HFFc6 (cell line): Measurements from ENCODE around the gene SPG7. TPM values are rescaled to one million over a fixed set of nuclear protein-coding genes. Genes with fewer than 3 reads are reported as not detected.

Source experiments
- DNase-seq: peaks from one replicate; pipeline ENCODE4 v3.0.0-alpha.2; 2018
- H3K27ac Mint-ChIP-seq: 2 replicates; pipeline ENCODE4 v1.8.0; 2020; ENCODE audit warnings: mild to moderate bottlenecking, mixed read lengths
- H3K27me3 Mint-ChIP-seq: 2 replicates; pipeline ENCODE4 v1.8.0; 2021; ENCODE audit warnings: mild to moderate bottlenecking, moderate library complexity, mixed read lengths; ENCODE audit not compliant: insufficient read depth
- H3K36me3 Mint-ChIP-seq: 2 replicates; pipeline ENCODE4 v1.8.0; 2021; ENCODE audit warnings: low read depth, mixed read lengths
- H3K4me1 Mint-ChIP-seq: 2 replicates; pipeline ENCODE4 v1.8.0; 2020; ENCODE audit warnings: low read depth, mixed read lengths
- H3K4me3 Mint-ChIP-seq: 2 replicates; pipeline ENCODE4 v1.8.0; 2020; ENCODE audit warnings: mild to moderate bottlenecking, moderate library complexity, mixed read lengths
- H3K9me3 Mint-ChIP-seq: 2 replicates; pipeline ENCODE4 v1.8.0; 2020; ENCODE audit warnings: mild to moderate bottlenecking, mixed read lengths
- total RNA-seq, 6 experiments: library from RNA; stranded (reverse); fragmentation: NEBNext Ultra II Directional; extraction: Animal tissue kit (Norgen Biotek cat#: 25700); gene quantifications; 2 replicates in 1 of 6; 3 replicates in 5 of 6; pipeline ENCODE4 v1.2.3, GENCODE V29; 2021
- TF ChIP-seq, protein P1 (sequence below): fragments of 200-600 bp; sonication (generic); IDR thresholded peaks from 2 replicates; pipeline ENCODE4 v1.5.0; 2021; ENCODE audit warnings: antibody characterized with exemption, mild to moderate bottlenecking

SPG7 gene
- total RNA-seq, 6 experiments from 2014 or later, result 81.5 to 97.0 (median 89.6) TPM

DNA sequence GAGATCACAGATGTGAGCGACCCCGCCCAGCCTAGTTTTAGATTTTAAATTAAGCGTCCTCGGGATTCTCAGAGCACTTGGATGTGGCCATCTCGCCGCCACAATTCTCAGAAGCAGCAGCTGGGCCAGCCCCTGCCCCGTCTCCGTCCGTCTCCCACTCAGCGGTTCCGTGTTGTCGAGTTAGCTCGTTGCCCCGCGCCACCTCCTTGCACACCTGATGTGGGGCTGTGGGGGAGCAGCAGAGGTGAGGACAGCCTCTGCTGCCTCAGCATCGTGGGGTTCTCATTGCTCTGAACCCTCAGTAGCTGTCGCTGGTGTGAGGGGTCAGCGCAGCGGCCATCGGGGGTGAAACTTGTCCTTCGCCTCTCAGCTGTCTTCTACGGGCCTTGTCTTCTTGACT is 44.1 kb downstream of the SPG7 start:
- TF ChIP-seq, protein P1, sequence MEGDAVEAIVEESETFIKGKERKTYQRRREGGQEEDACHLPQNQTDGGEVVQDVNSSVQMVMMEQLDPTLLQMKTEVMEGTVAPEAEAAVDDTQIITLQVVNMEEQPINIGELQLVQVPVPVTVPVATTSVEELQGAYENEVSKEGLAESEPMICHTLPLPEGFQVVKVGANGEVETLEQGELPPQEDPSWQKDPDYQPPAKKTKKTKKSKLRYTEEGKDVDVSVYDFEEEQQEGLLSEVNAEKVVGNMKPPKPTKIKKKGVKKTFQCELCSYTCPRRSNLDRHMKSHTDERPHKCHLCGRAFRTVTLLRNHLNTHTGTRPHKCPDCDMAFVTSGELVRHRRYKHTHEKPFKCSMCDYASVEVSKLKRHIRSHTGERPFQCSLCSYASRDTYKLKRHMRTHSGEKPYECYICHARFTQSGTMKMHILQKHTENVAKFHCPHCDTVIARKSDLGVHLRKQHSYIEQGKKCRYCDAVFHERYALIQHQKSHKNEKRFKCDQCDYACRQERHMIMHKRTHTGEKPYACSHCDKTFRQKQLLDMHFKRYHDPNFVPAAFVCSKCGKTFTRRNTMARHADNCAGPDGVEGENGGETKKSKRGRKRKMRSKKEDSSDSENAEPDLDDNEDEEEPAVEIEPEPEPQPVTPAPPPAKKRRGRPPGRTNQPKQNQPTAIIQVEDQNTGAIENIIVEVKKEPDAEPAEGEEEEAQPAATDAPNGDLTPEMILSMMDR, result no peak
- no peak overlapping the region for H3K27ac Mint-ChIP-seq
- H3K9me3 Mint-ChIP-seq, result no peaks in the 10 kb centered on the region
- H3K4me1 Mint-ChIP-seq, result peaks cover 3% of the 10 kb centered on the region
- peaks cover 36% of the 10 kb centered on the region for H3K36me3 Mint-ChIP-seq
- peaks cover 2% of the 10 kb centered on the region; the same call in 1 of the 2 replicates for H3K27me3 Mint-ChIP-seq
- H3K4me3 Mint-ChIP-seq, result no peak overlapping the region
- no peak for DNase-seq

DNA sequence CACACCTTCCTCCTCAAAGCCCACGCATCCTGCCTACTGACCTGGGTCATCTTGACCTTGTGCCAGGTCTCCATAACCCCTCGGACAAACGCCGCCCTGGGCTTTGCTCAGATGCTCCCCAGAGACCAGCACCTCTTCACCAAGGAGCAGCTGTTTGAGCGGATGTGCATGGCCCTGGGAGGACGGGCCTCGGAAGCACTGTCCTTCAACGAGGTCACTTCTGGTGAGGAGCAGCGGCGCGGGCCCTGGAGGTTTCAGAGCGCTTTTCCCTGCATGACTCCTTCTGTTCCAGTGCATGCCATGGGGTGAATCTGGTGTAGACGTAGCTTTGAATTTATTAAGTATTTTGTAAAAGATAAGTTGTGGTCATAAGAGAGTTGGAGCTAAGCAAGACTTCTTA is 44.7 kb downstream of the SPG7 start:
- Mint-ChIP-seq H3K27me3 (peaks cover 2% of the 10 kb centered on the region; the same call in 1 of the 2 replicates), H3K4me3 (no peak overlapping the region), H3K4me1 (peaks cover 8% of the 10 kb centered on the region), H3K27ac (no peak overlapping the region), H3K36me3 (peaks cover 40% of the 10 kb centered on the region), H3K9me3 (no peaks in the 10 kb centered on the region)
- DNase-seq, result no peak
- TF ChIP-seq, protein P1, result no peak

DNA sequence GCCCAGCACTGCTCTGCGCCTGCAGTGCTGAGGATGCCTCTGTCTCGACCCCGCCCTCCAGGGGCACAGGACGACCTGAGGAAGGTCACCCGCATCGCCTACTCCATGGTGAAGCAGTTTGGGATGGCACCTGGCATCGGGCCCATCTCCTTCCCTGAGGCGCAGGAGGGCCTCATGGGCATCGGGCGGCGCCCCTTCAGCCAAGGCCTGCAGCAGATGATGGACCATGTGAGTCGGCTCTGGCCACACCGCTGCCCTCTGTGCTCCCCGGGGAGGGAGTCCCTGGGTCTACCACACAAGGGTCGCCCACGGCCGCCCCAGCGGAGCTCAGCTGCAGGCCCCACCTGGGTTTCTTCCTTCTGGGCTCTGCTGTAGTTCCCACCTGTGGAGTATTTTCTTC is 45.5 kb downstream of the SPG7 start:
- Mint-ChIP-seq H3K4me1 (peaks cover 10% of the 10 kb centered on the region), H3K36me3 (peaks cover 32% of the 10 kb centered on the region), H3K27ac (no peak overlapping the region), H3K9me3 (no peaks in the 10 kb centered on the region), H3K27me3 (peaks cover 4% of the 10 kb centered on the region; the same call in 1 of the 2 replicates), H3K4me3 (no peak overlapping the region)
- DNase-seq, result no peak
- TF ChIP-seq, protein P1, result no peak

DNA sequence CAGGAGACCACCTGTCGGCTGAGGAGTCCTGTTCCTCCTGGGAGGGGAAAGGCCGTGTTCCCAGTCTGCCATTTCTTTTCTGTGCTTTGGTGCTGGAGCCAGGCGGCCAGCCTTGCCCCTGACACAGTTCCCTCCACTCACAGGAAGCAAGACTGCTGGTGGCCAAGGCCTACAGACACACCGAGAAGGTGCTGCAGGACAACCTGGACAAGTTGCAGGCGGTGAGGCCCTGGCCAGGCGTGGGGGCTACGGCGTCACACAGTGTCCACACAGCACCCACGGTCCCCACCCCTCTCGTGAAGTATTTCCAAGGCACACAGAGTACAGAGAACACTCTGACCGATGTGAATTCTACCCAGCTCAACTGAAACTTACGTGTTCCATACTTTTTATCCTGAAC is 46.1 kb downstream of the SPG7 start:
- TF ChIP-seq, protein P1, result no peak
- Mint-ChIP-seq H3K27me3 (peaks cover 6% of the 10 kb centered on the region), H3K36me3 (peaks cover 34% of the 10 kb centered on the region), H3K9me3 (peaks cover 2% of the 10 kb centered on the region), H3K27ac (no peak overlapping the region), H3K4me3 (no peak overlapping the region), H3K4me1 (peaks cover 16% of the 10 kb centered on the region)
- no peak for DNase-seq

GRCh38 chr16:89555265-89555664 is 47.1 kb downstream of the SPG7 start:
- TF ChIP-seq, protein P1, result no peak
- peaks cover 16% of the 10 kb centered on the region for H3K27me3 Mint-ChIP-seq
- no peak overlapping the region for H3K27ac Mint-ChIP-seq
- peaks cover 23% of the 10 kb centered on the region for H3K4me1 Mint-ChIP-seq
- H3K36me3 Mint-ChIP-seq, result peaks cover 40% of the 10 kb centered on the region
- DNase-seq, result no peak
- H3K9me3 Mint-ChIP-seq, result peaks cover 8% of the 10 kb centered on the region
- no peak overlapping the region for H3K4me3 Mint-ChIP-seq

DNA sequence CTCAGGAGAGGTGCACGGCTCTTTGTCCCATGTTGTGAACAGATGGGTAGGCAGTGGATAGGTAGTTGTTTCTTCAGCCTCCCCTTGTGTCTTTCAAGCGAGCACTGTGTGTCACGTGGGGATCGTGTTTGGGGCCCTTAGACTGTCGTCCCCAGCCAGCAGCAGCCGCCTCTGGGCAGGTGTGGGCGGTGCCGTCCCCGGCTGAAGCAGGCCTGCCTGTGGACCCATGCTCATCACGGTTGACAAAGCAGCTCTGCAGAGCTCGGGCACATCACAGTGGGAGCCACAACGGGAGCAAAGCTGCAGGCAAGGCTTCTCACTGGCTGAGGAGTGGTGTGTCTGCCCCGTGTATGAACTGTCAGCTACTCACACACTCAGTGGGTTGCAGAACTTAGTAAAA is 47.6 kb downstream of the SPG7 start:
- Mint-ChIP-seq H3K4me1 (peaks cover 23% of the 10 kb centered on the region), H3K9me3 (peaks cover 8% of the 10 kb centered on the region), H3K27me3 (peaks cover 16% of the 10 kb centered on the region), H3K27ac (no peak overlapping the region), H3K36me3 (peaks cover 40% of the 10 kb centered on the region), H3K4me3 (no peak overlapping the region)
- TF ChIP-seq, protein P1, result no peak
- DNase-seq, result no peak
